ENCODE measurements around the gene TMEM51. TPM values are rescaled to one million over a fixed set of nuclear protein-coding genes. Genes with fewer than 3 reads are reported as not detected.

TMEM51 gene
- total RNA-seq (2021) (1.7 TPM in 2 replicates), Bru-seq, nascent RNA (percentile 40 among the genes with signal in this experiment), BruChase-seq, experiment 1, labeled RNA remaining after a 2-hour chase (percentile 42 among the genes with signal in this experiment), BruChase-seq, experiment 2, labeled RNA remaining after a 6-hour chase (percentile 41 among the genes with signal in this experiment)
- long read RNA-seq, result 0 reads

- no peak within 1 kb of the TSS for H3K27ac ChIP-seq (ENCODE audit: low read depth, low read length, poor library complexity, severe bottlenecking)
- TF ChIP-seq EZH2 (IDR thresholded peaks at IDR 0.05; ENCODE audit: borderline replicate concordance, low read depth, low read length, poor library complexity, severe bottlenecking), result no peak
- TF ChIP-seq, protein P1, sequence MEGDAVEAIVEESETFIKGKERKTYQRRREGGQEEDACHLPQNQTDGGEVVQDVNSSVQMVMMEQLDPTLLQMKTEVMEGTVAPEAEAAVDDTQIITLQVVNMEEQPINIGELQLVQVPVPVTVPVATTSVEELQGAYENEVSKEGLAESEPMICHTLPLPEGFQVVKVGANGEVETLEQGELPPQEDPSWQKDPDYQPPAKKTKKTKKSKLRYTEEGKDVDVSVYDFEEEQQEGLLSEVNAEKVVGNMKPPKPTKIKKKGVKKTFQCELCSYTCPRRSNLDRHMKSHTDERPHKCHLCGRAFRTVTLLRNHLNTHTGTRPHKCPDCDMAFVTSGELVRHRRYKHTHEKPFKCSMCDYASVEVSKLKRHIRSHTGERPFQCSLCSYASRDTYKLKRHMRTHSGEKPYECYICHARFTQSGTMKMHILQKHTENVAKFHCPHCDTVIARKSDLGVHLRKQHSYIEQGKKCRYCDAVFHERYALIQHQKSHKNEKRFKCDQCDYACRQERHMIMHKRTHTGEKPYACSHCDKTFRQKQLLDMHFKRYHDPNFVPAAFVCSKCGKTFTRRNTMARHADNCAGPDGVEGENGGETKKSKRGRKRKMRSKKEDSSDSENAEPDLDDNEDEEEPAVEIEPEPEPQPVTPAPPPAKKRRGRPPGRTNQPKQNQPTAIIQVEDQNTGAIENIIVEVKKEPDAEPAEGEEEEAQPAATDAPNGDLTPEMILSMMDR (conservative IDR thresholded peaks at IDR 0.05; ENCODE audit: low read depth, low read length), result no peak
- no peaks in the 10 kb centered on the region for H3K9me3 ChIP-seq (ENCODE audit: low read depth, low read length, poor library complexity, severe bottlenecking)
- no peaks in the 10 kb centered on the region for H3K27me3 ChIP-seq (replicated peaks; ENCODE audit: insufficient read depth, low read depth, low read length, poor library complexity)
- H3K36me3 ChIP-seq (ENCODE audit: insufficient read depth, low read length, poor library complexity, severe bottlenecking), result no peaks in the 10 kb centered on the region
- BruUV-seq (replicated peaks), result no TSS peak
- DNase-seq (ENCODE audit: low spot score), result peak; percentile 79
- H3K4me3 ChIP-seq (ENCODE audit: low read depth, low read length, poor library complexity, severe bottlenecking), result peak within 1 kb of the TSS; percentile 62
- peaks cover 13% of the 10 kb centered on the region for H3K4me1 ChIP-seq (ENCODE audit: insufficient read depth, low read length, poor library complexity, severe bottlenecking)
- POLR2A ChIA-PET (ENCODE audit: low non-redundant PET), result no interaction called here
- CTCF ChIA-PET, result interaction anchor here (0.6 to 1.2 kb wide), 4 partner anchors 23 to 276 kb away, joined by 3 to 5 read pairs (median 3); no protein-coding TSS in a partner anchor
- intact Hi-C loops (cut with micrococcal nuclease; ENCODE audit: unreplicated experiment), result no loop called here
These were observed at the start of gene TMEM51 for GRCh38 chr1:15153184-15153841. Gene TMEM51 (plus strand): TSS chr1:15153747. CDS start chr1:15215088, 61,341 bp downstream.

DNA sequence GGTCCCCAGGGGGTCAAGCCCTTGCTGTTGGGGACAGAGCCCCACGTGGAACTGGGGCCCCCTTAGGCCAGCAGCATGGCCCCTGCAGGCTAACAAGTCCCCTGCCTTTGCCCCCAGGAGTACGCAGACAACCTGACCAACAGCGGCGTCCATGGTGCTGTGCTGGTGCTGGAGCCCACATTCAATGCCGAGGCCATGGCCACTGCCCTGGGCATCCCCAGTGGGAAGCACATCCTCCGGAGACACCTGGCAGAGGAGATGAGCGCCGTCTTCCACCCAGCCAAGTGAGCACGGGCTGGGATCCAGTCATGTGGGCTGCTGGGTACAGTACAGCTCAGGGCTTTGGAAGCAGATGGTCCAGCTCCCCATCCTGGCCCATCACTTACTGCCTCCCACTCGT, 49.6 kb upstream of the TMEM51 start:
- TF ChIP-seq, protein P1 (conservative IDR thresholded peaks at IDR 0.05; ENCODE audit: low read depth, low read length), result no peak
- no peak for TF ChIP-seq EZH2 (IDR thresholded peaks at IDR 0.05; ENCODE audit: borderline replicate concordance, low read depth, low read length, poor library complexity, severe bottlenecking)
- no TSS peak for BruUV-seq (replicated peaks)
- no peak overlapping the region for H3K27ac ChIP-seq (ENCODE audit: low read depth, low read length, poor library complexity, severe bottlenecking)
- H3K27me3 ChIP-seq (replicated peaks; ENCODE audit: insufficient read depth, low read depth, low read length, poor library complexity), result no peaks in the 10 kb centered on the region
- no peaks in the 10 kb centered on the region for H3K9me3 ChIP-seq (ENCODE audit: low read depth, low read length, poor library complexity, severe bottlenecking)
- H3K4me3 ChIP-seq (ENCODE audit: low read depth, low read length, poor library complexity, severe bottlenecking), result no peak overlapping the region
- CTCF ChIA-PET, result no interaction called here
- intact Hi-C loops (cut with micrococcal nuclease; ENCODE audit: unreplicated experiment), result loop anchor here (5.0 kb wide), 1 partner anchor 1137 kb away; no protein-coding TSS in a partner anchor
- H3K4me1 ChIP-seq (ENCODE audit: insufficient read depth, low read length, poor library complexity, severe bottlenecking), result no peaks in the 10 kb centered on the region
- no peak for DNase-seq (ENCODE audit: low spot score)
- no peaks in the 10 kb centered on the region for H3K36me3 ChIP-seq (ENCODE audit: insufficient read depth, low read length, poor library complexity, severe bottlenecking)
- POLR2A ChIA-PET (ENCODE audit: low non-redundant PET), result no interaction called here

- no TSS peak for BruUV-seq (replicated peaks)
- DNase-seq (ENCODE audit: low spot score), result no peak
These were observed 48.8 kb upstream of the TMEM51 start for GRCh38 chr1:15104768-15105167.

More at GRCh38 chr1:15104768-15105167, 48.8 kb upstream of the TMEM51 start:
- CTCF ChIA-PET, result no interaction called here
- H3K9me3 ChIP-seq (ENCODE audit: low read depth, low read length, poor library complexity, severe bottlenecking), result no peaks in the 10 kb centered on the region
- H3K4me3 ChIP-seq (ENCODE audit: low read depth, low read length, poor library complexity, severe bottlenecking), result no peak overlapping the region
- H3K27me3 ChIP-seq (replicated peaks; ENCODE audit: insufficient read depth, low read depth, low read length, poor library complexity), result no peaks in the 10 kb centered on the region
- TF ChIP-seq, protein P1 (conservative IDR thresholded peaks at IDR 0.05; ENCODE audit: low read depth, low read length), result no peak
- no peak for TF ChIP-seq EZH2 (IDR thresholded peaks at IDR 0.05; ENCODE audit: borderline replicate concordance, low read depth, low read length, poor library complexity, severe bottlenecking)
- H3K36me3 ChIP-seq (ENCODE audit: insufficient read depth, low read length, poor library complexity, severe bottlenecking), result no peaks in the 10 kb centered on the region
- H3K27ac ChIP-seq (ENCODE audit: low read depth, low read length, poor library complexity, severe bottlenecking), result no peak overlapping the region
- no peaks in the 10 kb centered on the region for H3K4me1 ChIP-seq (ENCODE audit: insufficient read depth, low read length, poor library complexity, severe bottlenecking)
- POLR2A ChIA-PET (ENCODE audit: low non-redundant PET), result no interaction called here
- intact Hi-C loops (cut with micrococcal nuclease; ENCODE audit: unreplicated experiment), result loop anchor here (5.0 kb wide), 1 partner anchor 1137 kb away; no protein-coding TSS in a partner anchor
